Esophagus (tissue), 2 donors: ENCODE data around the gene TEX19. TPM values are rescaled to one million over a fixed set of nuclear protein-coding genes. Genes with fewer than 3 reads are reported as not detected.

Experiments used
- H3K27ac ChIP-seq, 2 donors: one replicate each; pipeline ENCODE4 v1.5.1; 2013; ENCODE audit warnings: low read depth in 2 of 2, mild to moderate bottlenecking in 2 of 2, inconsistent platforms in 1 of 2, low read length in 1 of 2, moderate library complexity in 1 of 2
- H3K27me3 ChIP-seq, 2 donors: one replicate each; pipeline ENCODE4 v1.6.1; 2013; ENCODE audit warnings: low read length in 2 of 2, control low read depth in 1 of 2, mild to moderate bottlenecking in 1 of 2; ENCODE audit not compliant: insufficient read depth in 2 of 2, control insufficient read depth in 1 of 2
- H3K36me3 ChIP-seq, 2 donors: one replicate each; pipeline ENCODE4 v1.6.1; 2013; ENCODE audit warnings: low read length in 1 of 2; ENCODE audit not compliant: control insufficient read depth in 2 of 2, insufficient read depth in 2 of 2
- H3K4me1 ChIP-seq, 2 donors: one replicate each; pipeline ENCODE4 v1.6.1; 2013; ENCODE audit warnings: low read length in 1 of 2; ENCODE audit not compliant: control insufficient read depth in 2 of 2, insufficient read depth in 2 of 2
- H3K4me3 ChIP-seq, 2 donors: one replicate each; pipeline ENCODE4 v1.5.1; 2013; ENCODE audit warnings: low read length in 2 of 2, mild to moderate bottlenecking in 2 of 2, low read depth in 1 of 2, moderate library complexity in 1 of 2
- H3K9me3 ChIP-seq, 2 donors: one replicate each; pipeline ENCODE4 v1.6.1; 2013; ENCODE audit warnings: mild to moderate bottlenecking in 2 of 2, low read depth in 1 of 2, low read length in 1 of 2, moderate library complexity in 1 of 2; ENCODE audit not compliant: control insufficient read depth in 2 of 2, insufficient read depth in 1 of 2
- WGBS, 2 donors: extraction: QIAGEN DNeasy Blood & Tissue Kit; methylation state at CpG; one replicate each; pipeline ENCODE4 v1.1.7; 2013; 5-methylcytosine and 5-hydroxymethylcytosine counted together
- polyA plus RNA-seq, 2 donors: library from polyadenylated mRNA; stranded (reverse); fragments of 200-250 nt; gene quantifications; one replicate each; pipeline ENCODE4 v1.2.3, GENCODE V29; 2013
- donor health status: healthy with polysubstance abuse.
- donor health status: Bipolar disorder and iron deficiency.

The TEX19 gene
- polyA plus RNA-seq, 2 donors = 0.01 TPM; not detected in 1

GRCh38 chr17:82315703-82316358, 43.2 kb upstream of the TEX19 start:
- Histone ChIP-seq H3K27me3 (peaks cover 0 to 5% of the 10 kb centered on the region in 2 donors), H3K4me1 (peaks cover 0 to 8% of the 10 kb centered on the region in 2 donors), H3K4me3 (peak overlapping the region; percentile 2 to 35), H3K27ac (no peak overlapping the region), H3K36me3 (no peaks in the 10 kb centered on the region), H3K9me3 (peaks cover 6% of the 10 kb centered on the region in 2 donors)
- WGBS, 2 donors = 10 to 13% methylated on average over 34 to 36 of the region's 36 CpGs

- Histone ChIP-seq H3K27me3 (peaks cover 0 to 5% of the 10 kb centered on the region in 2 donors), H3K4me3 (peak overlapping the region in 1 of 2 donors; percentile 38), H3K27ac (no peak overlapping the region)
Observed at GRCh38 chr17:82316651-82317393, 42.2 kb upstream of the TEX19 start.

GRCh38 chr17:82317394-82318168, 41.5 kb upstream of the TEX19 start, which contains the start of gene CD7:
TSS of gene CD7 (minus strand) at chr17:82317608. CDS start at chr17:82317495, 113 bp downstream.
- 73 to 77% methylated on average over 25 to 26 of the region's 26 CpGs for WGBS, 2 donors
- Histone ChIP-seq H3K27me3 (peaks cover 0 to 5% of the 10 kb centered on the region in 2 donors), H3K4me1 (peaks cover 0 to 8% of the 10 kb centered on the region in 2 donors), H3K36me3 (no peaks in the 10 kb centered on the region), H3K27ac (no peak within 1 kb of the TSS), H3K4me3 (peak within 1 kb of the TSS in 1 of 2 donors; percentile 38), H3K9me3 (peaks cover 6% of the 10 kb centered on the region in 2 donors)

More at GRCh38 chr17:82316651-82317393, 42.2 kb upstream of the TEX19 start:
- peaks cover 6% of the 10 kb centered on the region in 2 donors for H3K9me3 ChIP-seq
- WGBS, 2 donors = 64 to 66% methylated on average over 29 of the region's 29 CpGs
- H3K36me3 ChIP-seq = no peaks in the 10 kb centered on the region
- peaks cover 0 to 8% of the 10 kb centered on the region in 2 donors for H3K4me1 ChIP-seq

GRCh38 chr17:82318169-82318498, 40.9 kb upstream of the TEX19 start:
- peaks cover 0 to 8% of the 10 kb centered on the region in 2 donors for H3K4me1 ChIP-seq
- WGBS, 2 donors = 94 to 95% methylated on average over 20 of the region's 20 CpGs
- peaks cover 6% of the 10 kb centered on the region in 2 donors for H3K9me3 ChIP-seq
- H3K36me3 ChIP-seq = no peaks in the 10 kb centered on the region
- peaks cover 0 to 5% of the 10 kb centered on the region in 2 donors for H3K27me3 ChIP-seq
- H3K27ac ChIP-seq = no peak overlapping the region
- no peak overlapping the region for H3K4me3 ChIP-seq

- Histone ChIP-seq H3K9me3 (peaks cover 6% of the 10 kb centered on the region in 2 donors), H3K4me1 (peaks cover 0 to 8% of the 10 kb centered on the region in 2 donors), H3K4me3 (no peak overlapping the region), H3K27me3 (peaks cover 0 to 5% of the 10 kb centered on the region in 2 donors), H3K36me3 (no peaks in the 10 kb centered on the region), H3K27ac (no peak overlapping the region)
- 95 to 96% methylated on average over 76 of the region's 76 CpGs for WGBS, 2 donors
Observed at GRCh38 chr17:82318772-82319606, 40.1 kb upstream of the TEX19 start.

- 90 to 93% methylated on average over 35 of the region's 35 CpGs for WGBS, 2 donors
- Histone ChIP-seq H3K27ac (no peak overlapping the region), H3K27me3 (peaks cover 0 to 2% of the 10 kb centered on the region in 2 donors), H3K9me3 (peaks cover 6% of the 10 kb centered on the region in 2 donors), H3K4me3 (no peak overlapping the region), H3K36me3 (no peaks in the 10 kb centered on the region), H3K4me1 (peaks cover 0 to 10% of the 10 kb centered on the region in 2 donors)
Observed at GRCh38 chr17:82319619-82320062, 39.4 kb upstream of the TEX19 start.

- Histone ChIP-seq H3K9me3 (peaks cover 6% of the 10 kb centered on the region in 2 donors), H3K27ac (no peak overlapping the region), H3K27me3 (peaks cover 0 to 2% of the 10 kb centered on the region in 2 donors), H3K4me1 (peaks cover 0 to 12% of the 10 kb centered on the region in 2 donors), H3K4me3 (no peak overlapping the region), H3K36me3 (no peaks in the 10 kb centered on the region)
- 65% methylated on average over 26 of the region's 26 CpGs for WGBS, 2 donors
Observed at GRCh38 chr17:82320140-82320840, 38.8 kb upstream of the TEX19 start.

GRCh38 chr17:82320956-82321927, 37.8 kb upstream of the TEX19 start:
- Histone ChIP-seq H3K36me3 (no peaks in the 10 kb centered on the region), H3K4me3 (no peak overlapping the region), H3K27me3 (no peaks in the 10 kb centered on the region), H3K9me3 (peaks cover 6% of the 10 kb centered on the region in 2 donors), H3K4me1 (peaks cover 0 to 10% of the 10 kb centered on the region in 2 donors), H3K27ac (no peak overlapping the region)
- 36 to 39% methylated on average over 65 of the region's 65 CpGs for WGBS, 2 donors
